HEK293 (cell line): Measurements from ENCODE around the gene ARFGAP1.

Experiments used
- CTCF ChIP-seq: fragments of 450-650 bp; formaldehyde crosslinking; IDR thresholded peaks from 2 replicates; pipeline ENCODE4 v1.5.1; 2016; ENCODE audit warnings: missing biosample characterization, missing genetic modification characterization
- KLF1 ChIP-seq: fragments of 450-650 bp; formaldehyde crosslinking; IDR thresholded peaks from 2 replicates; pipeline ENCODE4 v1.5.1; 2016; ENCODE audit warnings: missing biosample characterization, missing genetic modification characterization
- SP2 ChIP-seq: fragments of 450-650 bp; formaldehyde crosslinking; IDR thresholded peaks from 2 replicates; pipeline ENCODE4 v1.5.1; 2016; ENCODE audit warnings: missing biosample characterization, missing genetic modification characterization
- ZBTB49 ChIP-seq: fragments of 450-650 bp; formaldehyde crosslinking; IDR thresholded peaks from 2 replicates; pipeline ENCODE4 v1.5.1; 2016; ENCODE audit warnings: missing biosample characterization, missing genetic modification characterization, low read depth
- ZBTB6 ChIP-seq: fragments of 450-650 bp; formaldehyde crosslinking; IDR thresholded peaks from 2 replicates; pipeline ENCODE4 v1.5.1; 2017; ENCODE audit warnings: missing biosample characterization, missing genetic modification characterization
- ZNF148 ChIP-seq: fragments of 450-650 bp; formaldehyde crosslinking; IDR thresholded peaks from 2 replicates; pipeline ENCODE4 v1.5.0; 2017; ENCODE audit warnings: missing biosample characterization, missing genetic modification characterization, borderline replicate concordance
- ZNF175 ChIP-seq: fragments of 450-650 bp; formaldehyde crosslinking; IDR thresholded peaks from 2 replicates; pipeline ENCODE4 v1.5.1; 2016; ENCODE audit warnings: missing biosample characterization, missing genetic modification characterization
- ZNF274 ChIP-seq, 2 experiments: fragments of 200-500 bp in 1 of 2; fragments of 450-650 bp in 1 of 2; sonication (Bioruptor generic) in 1 of 2; formaldehyde crosslinking in 1 of 2; IDR thresholded peaks; 2 replicates each; pipeline versions ENCODE4 v1.5.1 to v1.6.1; 2014 to 2016; ENCODE audit warnings: borderline replicate concordance in 1 of 2, inconsistent platforms in 1 of 2, low read length in 1 of 2, missing biosample characterization in 1 of 2, missing genetic modification characterization in 1 of 2
- ZNF76 ChIP-seq: fragments of 450-650 bp; formaldehyde crosslinking; IDR thresholded peaks from 2 replicates; pipeline ENCODE4; 2016; ENCODE audit warnings: low read depth, missing biosample characterization, missing genetic modification characterization, borderline replicate concordance

GRCh38 chr20:63278661-63279060 lies 6.0 kb downstream of the ARFGAP1 start:
- TF ChIP-seq ZNF148 (tag by site-specific recombination), result no peak
- no peak for TF ChIP-seq ZNF76 (tag by site-specific recombination)
- no peak for TF ChIP-seq ZBTB6 (tag by site-specific recombination)
- no peak for TF ChIP-seq ZNF274 (IDR thresholded peaks at IDR 0.05; ENCODE audit: low read length)
- TF ChIP-seq ZNF274 (tag by site-specific recombination; IDR thresholded peaks at IDR 0.05; ENCODE audit: borderline replicate concordance), result no peak
- TF ChIP-seq ZNF175 (tag by site-specific recombination), result no peak
- TF ChIP-seq CTCF (tag by site-specific recombination), result no peak
- no peak for TF ChIP-seq SP2 (tag by site-specific recombination)
- TF ChIP-seq KLF1 (tag by site-specific recombination), result no peak
- no peak for TF ChIP-seq ZBTB49 (tag by site-specific recombination)
